B cell (primary cell): Measurements from ENCODE around the gene ZBTB12.

Source experiments
- CTCF ChIP-seq: fragments of 200-600 bp; IDR thresholded peaks from one replicate; pipeline ENCODE4 v1.8.0; 2022; ENCODE audit warnings: antibody characterized with exemption, mild to moderate bottlenecking
- EZH2 ChIP-seq: IDR thresholded peaks from 2 replicates; pipeline ENCODE4 v1.6.1; 2012; ENCODE audit warnings: borderline replicate concordance, low read depth, mild to moderate bottlenecking, moderate library complexity, low read length; ENCODE audit not compliant: insufficient read depth, poor library complexity, severe bottlenecking

GRCh38 chr6:31899882-31900722, 1.8 kb downstream of the ZBTB12 start:
- TF ChIP-seq CTCF (no peak), EZH2 (no peak)
